MM.1S (cell line): ENCODE data around the gene MLNR.

Experiments
- CTCF ChIP-seq: fragments of 300-600 bp; sonication (generic); IDR thresholded peaks from 2 replicates; pipeline ENCODE4 v1.5.1; 2016; ENCODE audit warnings: antibody characterized with exemption, low read length, mixed read lengths
- EZH2 ChIP-seq: fragments of 300-600 bp; sonication (generic); optimal IDR thresholded peaks from 2 replicates; pipeline ENCODE3; 2017; ENCODE audit warnings: low read depth, mild to moderate bottlenecking, antibody characterized with exemption, low read length, mixed read lengths
- EZH2phosphoT487 ChIP-seq: fragments of 300-600 bp; sonication (generic); IDR thresholded peaks from 2 replicates; pipeline ENCODE4 v1.6.1; 2018; ENCODE audit warnings: antibody characterized with exemption, low read length

GRCh38 chr13:49217962-49218492, 2.1 kb upstream of the MLNR start:
- TF ChIP-seq CTCF (no peak), EZH2 (no peak), EZH2phosphoT487 (no peak)
